Tibial nerve (tissue), 4 donors: ENCODE measurements around the gene NOS3.

ENCODE experiments used
- EP300 ChIP-seq, 2 donors: sonication (generic); formaldehyde crosslinking; IDR thresholded peaks; one replicate each; pipeline ENCODE4 v1.6.1; 2017; ENCODE audit warnings: antibody characterized with exemption in 2 of 2, mild to moderate bottlenecking in 1 of 2
- POLR2A ChIP-seq, 2 donors: fragments of 450-650 bp; IDR thresholded peaks; one replicate each; pipeline ENCODE4 v1.6.1; 2017; ENCODE audit warnings: antibody characterized with exemption in 2 of 2, mild to moderate bottlenecking in 2 of 2, moderate library complexity in 2 of 2
- TF ChIP-seq, protein P1 (sequence below), 5 experiments: fragments of 200-600 bp in 3 of 5; fragments of 450-650 bp in 2 of 5; sonication (generic) in 3 of 5; IDR thresholded peaks; one replicate each; pipeline ENCODE4 v1.5.1; 2016 to 2019; ENCODE audit warnings: antibody characterized with exemption in 5 of 5, mild to moderate bottlenecking in 3 of 5, moderate library complexity in 2 of 5

DNA sequence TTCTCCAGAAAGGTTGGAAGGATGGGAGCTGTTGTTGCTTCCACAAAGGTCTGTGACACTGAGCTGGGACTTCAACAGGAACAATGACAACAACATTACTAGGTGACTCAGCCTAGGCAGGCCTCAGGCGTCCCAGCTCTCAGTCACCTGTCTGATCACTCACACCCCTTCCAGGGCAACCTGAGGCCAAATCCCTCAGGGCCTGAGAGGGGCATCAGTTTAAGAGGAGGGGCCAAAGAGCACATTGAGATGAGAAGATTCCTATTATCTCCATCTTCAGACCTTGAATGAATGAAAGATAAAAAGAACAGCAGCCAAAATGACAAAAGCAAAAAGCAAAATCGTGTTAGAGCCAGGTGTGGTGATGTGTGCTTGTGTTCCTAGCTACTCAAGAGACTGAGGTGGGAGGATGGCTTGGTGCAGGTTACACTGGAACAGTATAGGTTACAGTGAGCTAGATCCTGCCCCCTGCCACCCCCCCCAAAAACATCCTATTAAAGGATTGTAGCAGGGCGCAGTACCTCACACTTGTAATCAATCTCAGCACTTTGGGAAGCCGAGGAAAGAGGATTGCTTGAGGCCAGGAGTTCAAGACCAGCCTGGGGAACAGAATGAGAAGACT lies 33.7 kb downstream of the NOS3 start, which contains the start of gene ATG9B:
- no peak for TF ChIP-seq EP300 (IDR thresholded peaks at IDR 0.05)
- TF ChIP-seq, protein P1, sequence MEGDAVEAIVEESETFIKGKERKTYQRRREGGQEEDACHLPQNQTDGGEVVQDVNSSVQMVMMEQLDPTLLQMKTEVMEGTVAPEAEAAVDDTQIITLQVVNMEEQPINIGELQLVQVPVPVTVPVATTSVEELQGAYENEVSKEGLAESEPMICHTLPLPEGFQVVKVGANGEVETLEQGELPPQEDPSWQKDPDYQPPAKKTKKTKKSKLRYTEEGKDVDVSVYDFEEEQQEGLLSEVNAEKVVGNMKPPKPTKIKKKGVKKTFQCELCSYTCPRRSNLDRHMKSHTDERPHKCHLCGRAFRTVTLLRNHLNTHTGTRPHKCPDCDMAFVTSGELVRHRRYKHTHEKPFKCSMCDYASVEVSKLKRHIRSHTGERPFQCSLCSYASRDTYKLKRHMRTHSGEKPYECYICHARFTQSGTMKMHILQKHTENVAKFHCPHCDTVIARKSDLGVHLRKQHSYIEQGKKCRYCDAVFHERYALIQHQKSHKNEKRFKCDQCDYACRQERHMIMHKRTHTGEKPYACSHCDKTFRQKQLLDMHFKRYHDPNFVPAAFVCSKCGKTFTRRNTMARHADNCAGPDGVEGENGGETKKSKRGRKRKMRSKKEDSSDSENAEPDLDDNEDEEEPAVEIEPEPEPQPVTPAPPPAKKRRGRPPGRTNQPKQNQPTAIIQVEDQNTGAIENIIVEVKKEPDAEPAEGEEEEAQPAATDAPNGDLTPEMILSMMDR (IDR thresholded peaks at IDR 0.05), result no peak
- no peak for TF ChIP-seq POLR2A (IDR thresholded peaks at IDR 0.05)
